Measurements from ENCODE around the gene DNAJB12.

GRCh38 chr10:72335394-72336258, 19.1 kb downstream of the DNAJB12 start:
- TF ChIP-seq EZH2phosphoT487 (conservative IDR thresholded peaks at IDR 0.05; ENCODE audit: low read length) (no peak), CTCF (IDR thresholded peaks at IDR 0.05; ENCODE audit: insufficient read depth, low read length, poor library complexity, severe bottlenecking) (no peak)
